ENCODE measurements around the gene CLCN7. TPM values are rescaled to one million over a fixed set of nuclear protein-coding genes. Genes with fewer than 3 reads are reported as not detected.

Gene CLCN7
- total RNA-seq, 2 donors from 2014 or later = 43.3 to 47.0 TPM

DNA sequence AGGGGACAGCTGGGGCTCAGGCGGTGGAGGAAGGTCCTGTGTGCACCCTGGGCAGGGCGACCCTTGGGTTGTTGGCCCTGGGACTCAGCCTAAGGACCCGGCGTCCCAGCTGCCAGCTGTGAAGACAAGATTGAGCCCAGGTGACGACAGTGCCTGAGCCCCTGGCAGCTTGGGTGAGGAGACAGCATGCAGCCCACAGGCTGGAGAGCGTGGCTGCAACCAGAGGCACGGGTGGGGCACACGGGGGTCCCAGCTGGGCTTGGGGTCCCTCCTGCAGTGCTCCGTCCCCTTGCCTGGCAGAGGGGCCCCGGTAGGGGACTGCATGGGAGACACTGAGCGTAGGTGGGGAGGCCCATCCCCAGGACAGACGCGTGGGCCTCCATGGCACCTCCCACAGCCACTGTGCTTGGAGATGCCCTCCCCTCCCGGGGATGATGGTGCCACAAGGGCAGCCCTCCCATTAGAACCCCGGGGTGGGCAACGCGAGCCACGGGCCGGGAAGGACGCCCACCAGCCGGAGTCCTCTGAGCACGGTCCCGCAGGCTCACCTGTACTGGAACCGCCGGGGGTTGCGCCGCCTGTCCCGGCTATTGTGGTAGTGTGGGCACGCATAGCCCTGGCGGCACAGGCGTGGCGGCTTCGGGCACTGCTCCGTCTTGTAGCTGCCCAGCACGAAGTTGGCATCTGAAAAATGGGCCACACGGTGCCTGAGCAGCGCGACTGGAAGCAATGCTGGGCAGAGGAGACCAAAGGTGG lies 75.8 kb downstream of the CLCN7 start:
- no peaks in the 10 kb centered on the region for H3K9me3 ChIP-seq
- DNase-seq (ENCODE audit: low spot score) (no peak), ATAC-seq (ENCODE audit: insufficient number of reproducible peaks, low FRiP score, low read depth) (no peak)
- H3K4me3 ChIP-seq = no peak overlapping the region
- H3K36me3 ChIP-seq = peaks cover 54% of the 10 kb centered on the region
- no peak overlapping the region for H3K27ac ChIP-seq
- no peaks in the 10 kb centered on the region for H3K27me3 ChIP-seq (replicated peaks; ENCODE audit: insufficient read depth)
- no peaks in the 10 kb centered on the region for H3K4me1 ChIP-seq (ENCODE audit: control insufficient read depth in 1 of 2, low read depth in 2 of 2)
- no peak for TF ChIP-seq CTCF (IDR thresholded peaks at IDR 0.05)

DNA sequence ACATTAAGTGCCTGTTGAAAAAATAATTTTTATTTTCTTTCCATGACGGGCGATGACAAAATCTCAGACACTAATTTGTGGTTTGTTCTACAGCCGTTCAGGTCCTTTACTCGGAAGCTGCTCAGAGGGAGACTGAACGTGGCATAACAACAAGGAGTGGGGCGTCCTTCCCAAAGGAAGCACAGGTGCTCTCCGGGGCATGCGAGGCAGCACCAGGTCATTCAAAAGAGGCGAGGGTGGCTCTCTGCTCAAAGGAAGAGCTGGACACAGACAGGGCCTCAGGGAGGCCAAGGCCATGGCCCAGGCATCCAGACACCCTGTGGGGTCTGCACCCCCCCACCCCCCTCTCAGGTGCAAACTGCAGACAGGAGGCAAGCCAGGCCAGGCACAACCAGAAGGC lies 76.5 kb downstream of the CLCN7 start:
- ATAC-seq (ENCODE audit: insufficient number of reproducible peaks, low FRiP score, low read depth) = no peak
- no peaks in the 10 kb centered on the region for H3K4me1 ChIP-seq (ENCODE audit: control insufficient read depth in 1 of 2, low read depth in 2 of 2)
- no peak for TF ChIP-seq CTCF (IDR thresholded peaks at IDR 0.05)
- H3K36me3 ChIP-seq = peaks cover 55% of the 10 kb centered on the region
- no peaks in the 10 kb centered on the region for H3K9me3 ChIP-seq
- H3K27me3 ChIP-seq (replicated peaks; ENCODE audit: insufficient read depth) = no peaks in the 10 kb centered on the region
- no peak overlapping the region for H3K27ac ChIP-seq
- DNase-seq (ENCODE audit: low spot score) = no peak
- H3K4me3 ChIP-seq = no peak overlapping the region

- no peak for TF ChIP-seq CTCF (IDR thresholded peaks at IDR 0.05)
Observed at GRCh38 chr16:1397779-1398178, 77.0 kb downstream of the CLCN7 start.

GRCh38 chr16:1395444-1396031 lies 79.3 kb downstream of the CLCN7 start:
- Histone ChIP-seq H3K4me3 (no peak overlapping the region), H3K36me3 (peaks cover 48% of the 10 kb centered on the region), H3K4me1 (ENCODE audit: control insufficient read depth in 1 of 2, low read depth in 2 of 2) (no peaks in the 10 kb centered on the region), H3K27ac (no peak overlapping the region), H3K27me3 (replicated peaks; ENCODE audit: insufficient read depth) (no peaks in the 10 kb centered on the region), H3K9me3 (no peaks in the 10 kb centered on the region)
- TF ChIP-seq CTCF (IDR thresholded peaks at IDR 0.05) = no peak
- DNase-seq (ENCODE audit: low spot score) (no peak), ATAC-seq (ENCODE audit: insufficient number of reproducible peaks, low FRiP score, low read depth) (no peak)

More at GRCh38 chr16:1397779-1398178, 77.0 kb downstream of the CLCN7 start:
- Histone ChIP-seq H3K36me3 (peaks cover 61% of the 10 kb centered on the region), H3K27ac (no peak overlapping the region), H3K9me3 (no peaks in the 10 kb centered on the region), H3K4me3 (no peak overlapping the region), H3K27me3 (replicated peaks; ENCODE audit: insufficient read depth) (no peaks in the 10 kb centered on the region), H3K4me1 (ENCODE audit: control insufficient read depth in 1 of 2, low read depth in 2 of 2) (no peaks in the 10 kb centered on the region)
- DNase-seq (ENCODE audit: low spot score) = no peak
- no peak for ATAC-seq (ENCODE audit: insufficient number of reproducible peaks, low FRiP score, low read depth)

Other genes with a start within 250 kb of the CLCN7 start
- under 1 TPM in 1 of 2 donors, not detected in 1; 0.54 TPM for gene TPSG1, start 249.8 kb downstream of the CLCN7 start, total RNA-seq
- 100 to 1,000 TPM in 1 of 2 donors, 10 to 100 TPM in 1; 58.3 to 198 TPM for gene TPSB2, start 244.8 kb downstream of the CLCN7 start, total RNA-seq
- gene TPSAB1, start 234.3 kb downstream of the CLCN7 start, total RNA-seq = 100 to 1,000 TPM in 1 of 2 donors, 10 to 100 TPM in 1; 26.0 to 164 TPM
- gene TPSD1, start 219.0 kb downstream of the CLCN7 start, total RNA-seq = 1 to 10 TPM in 1 of 2 donors, not detected in 1; 3.1 TPM
- gene UBE2I, start 165.4 kb downstream of the CLCN7 start, total RNA-seq = 10 to 100 TPM; 68.2 to 76.1 TPM
- 10 to 100 TPM in 1 of 2 donors, 1 to 10 TPM in 1; 2.5 to 15.7 TPM for gene BAIAP3, start 141.4 kb downstream of the CLCN7 start, total RNA-seq
- 100 to 1,000 TPM in 1 of 2 donors, 10 to 100 TPM in 1; 61.7 to 124 TPM for gene TSR3, start 123.2 kb downstream of the CLCN7 start, total RNA-seq
- gene GNPTG, start 123.1 kb downstream of the CLCN7 start, total RNA-seq = 10 to 100 TPM; 67.9 to 69.7 TPM
- gene UNKL, start 60.3 kb downstream of the CLCN7 start, total RNA-seq = 10 to 100 TPM; 22.1 to 42.8 TPM
- gene UQCC4, start 54.3 kb downstream of the CLCN7 start, total RNA-seq = 10 to 100 TPM; 15.2 to 19.3 TPM
- gene PERCC1, start 44.0 kb downstream of the CLCN7 start, total RNA-seq = not detected
- gene CCDC154, start 30.5 kb downstream of the CLCN7 start, total RNA-seq = under 1 TPM; 0.63 to 0.81 TPM
- under 1 TPM in 1 of 2 donors, not detected in 1; 0.78 TPM for gene PTX4, start 13.9 kb upstream of the CLCN7 start, total RNA-seq
- gene TELO2, start 18.3 kb upstream of the CLCN7 start, total RNA-seq = 10 to 100 TPM; 24.8 to 27.9 TPM
- gene TMEM204, start 58.6 kb upstream of the CLCN7 start, total RNA-seq = 100 to 1,000 TPM; 111 to 125 TPM
- gene IFT140, start 137.0 kb upstream of the CLCN7 start, total RNA-seq = 10 to 100 TPM; 13.7 to 19.2 TPM
- gene CRAMP1, start 137.3 kb upstream of the CLCN7 start, total RNA-seq = 10 to 100 TPM; 15.0 to 21.4 TPM
- gene JPT2, start 203.3 kb upstream of the CLCN7 start, total RNA-seq = 10 to 100 TPM; 17.1 to 26.1 TPM
- 100 to 1,000 TPM; 109 to 111 TPM for gene MAPK8IP3, start 231.2 kb upstream of the CLCN7 start, total RNA-seq

Measured in thoracic aorta (tissue), 2 donors.